GM08714 (cell line): ENCODE results near the gene DNAJB9.
"Not testable (repeated sequence)": the region's sequence is repeated elsewhere in the genome, so short reads cannot be mapped to it uniquely, and the experiment has no call there.

Experiments used
- H3K4me3 ChIP-seq: fragments of 200-500 bp; sonication (Bioruptor generic); 2 replicates; pipeline ENCODE4 v1.5.1; 2014; ENCODE audit warnings: mild to moderate bottlenecking, low read length, inconsistent platforms
- ZNF274 ChIP-seq: IDR thresholded peaks from 2 replicates; pipeline ENCODE4 v1.6.1; 2012; ENCODE audit warnings: mild to moderate bottlenecking, low read depth, low read length

DNAJB9 gene

DNA sequence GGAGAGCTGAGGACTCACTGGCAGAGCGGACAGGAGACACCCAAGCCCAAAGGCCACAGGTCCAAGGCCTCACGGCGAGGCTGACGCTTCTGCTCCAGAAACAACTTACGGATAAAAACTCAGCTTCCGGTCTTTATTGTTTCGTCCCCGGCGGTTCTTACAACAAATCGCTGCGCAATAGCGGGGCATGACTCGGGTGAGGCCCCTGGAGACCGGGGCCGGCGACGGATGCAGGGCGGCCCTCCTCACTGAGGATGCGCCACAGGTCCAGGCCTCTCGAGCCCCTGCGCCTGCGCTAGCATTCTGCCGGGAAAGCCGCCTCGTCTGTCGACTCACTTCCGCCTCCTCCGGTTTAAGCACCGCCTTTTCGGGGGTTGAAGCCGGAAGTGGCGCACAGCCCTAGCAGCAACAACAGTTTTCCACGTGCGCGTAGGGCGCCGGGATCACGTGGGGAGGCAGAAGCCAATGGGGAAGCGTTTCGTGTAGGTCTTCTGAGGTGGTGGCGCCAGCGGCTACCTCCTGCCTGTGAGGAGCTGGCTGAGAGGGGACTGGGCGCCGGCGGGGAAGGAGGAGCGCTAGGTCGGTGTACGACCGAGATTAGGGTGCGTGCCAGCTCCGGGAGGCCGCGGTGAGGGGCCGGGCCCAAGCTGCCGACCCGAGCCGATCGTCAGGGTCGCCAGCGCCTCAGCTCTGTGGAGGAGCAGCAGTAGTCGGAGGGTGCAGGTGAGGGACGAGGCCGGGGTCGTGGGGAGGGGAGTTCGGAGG, at the start of gene DNAJB9, which contains the start of gene THAP5:
Gene DNAJB9 (plus strand): TSS at position 494 of the 765 bp plus-strand sequence. CDS start 1,853 bp downstream, outside the sequence.
Gene THAP5 (minus strand): TSS at position 326 of the 765 bp plus-strand sequence. CDS start 137 bp downstream, at position 189.
- no peak for TF ChIP-seq ZNF274
- H3K4me3 ChIP-seq, result peak within 1 kb of the TSS; percentile 79

DNA sequence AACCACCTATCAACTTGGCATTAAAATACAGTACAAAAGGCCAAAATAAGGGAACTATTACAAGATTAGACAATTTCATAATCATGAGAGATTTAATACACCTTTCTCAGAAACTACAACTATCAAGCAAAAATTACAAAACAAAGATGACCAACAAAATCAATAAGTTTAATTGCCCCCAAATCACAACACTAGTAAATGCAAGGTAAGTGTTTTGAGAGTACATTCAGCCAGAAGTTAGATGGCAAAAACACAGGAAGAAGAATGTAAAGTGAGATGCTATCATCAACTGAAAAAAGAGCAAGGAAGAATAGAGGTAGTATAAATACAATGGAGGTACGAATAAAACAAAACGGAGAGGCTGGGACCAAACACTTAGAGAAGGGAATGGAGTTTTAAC, 46.9 kb upstream of the DNAJB9 start:
- H3K4me3 ChIP-seq, result no peak overlapping the region
- TF ChIP-seq ZNF274, result no peak

DNA sequence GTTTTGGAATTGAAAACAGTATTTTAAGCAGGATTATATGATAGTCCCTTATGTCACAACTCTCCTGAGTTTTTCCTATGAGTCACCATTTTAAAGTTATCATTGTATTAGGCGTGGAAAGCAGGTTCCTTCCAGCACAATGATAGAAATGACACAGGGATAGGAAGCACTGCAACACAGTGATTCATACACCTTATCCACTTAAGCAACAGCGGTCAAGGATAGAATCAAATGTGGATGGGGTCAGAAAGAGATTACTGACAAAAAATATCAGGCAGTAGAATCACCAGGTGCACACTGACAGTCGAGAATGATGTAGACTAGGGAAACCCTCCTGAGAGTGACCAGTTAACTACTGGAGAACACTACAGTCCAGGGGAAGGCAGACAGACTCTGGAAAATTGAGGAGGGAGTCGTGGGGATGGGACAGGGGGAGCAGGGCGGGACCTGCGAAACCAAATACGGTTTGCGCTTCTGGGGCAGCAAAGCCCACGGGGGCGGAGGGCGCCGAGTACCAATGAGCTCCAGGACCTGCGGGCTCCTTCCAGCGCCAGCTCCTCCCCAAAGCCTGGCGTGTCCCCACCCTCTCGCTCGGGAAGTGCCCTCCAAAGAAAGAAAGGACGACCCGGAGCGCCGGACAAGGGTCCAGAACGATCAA, 44.2 kb upstream of the DNAJB9 start:
- no peak for TF ChIP-seq ZNF274

DNA sequence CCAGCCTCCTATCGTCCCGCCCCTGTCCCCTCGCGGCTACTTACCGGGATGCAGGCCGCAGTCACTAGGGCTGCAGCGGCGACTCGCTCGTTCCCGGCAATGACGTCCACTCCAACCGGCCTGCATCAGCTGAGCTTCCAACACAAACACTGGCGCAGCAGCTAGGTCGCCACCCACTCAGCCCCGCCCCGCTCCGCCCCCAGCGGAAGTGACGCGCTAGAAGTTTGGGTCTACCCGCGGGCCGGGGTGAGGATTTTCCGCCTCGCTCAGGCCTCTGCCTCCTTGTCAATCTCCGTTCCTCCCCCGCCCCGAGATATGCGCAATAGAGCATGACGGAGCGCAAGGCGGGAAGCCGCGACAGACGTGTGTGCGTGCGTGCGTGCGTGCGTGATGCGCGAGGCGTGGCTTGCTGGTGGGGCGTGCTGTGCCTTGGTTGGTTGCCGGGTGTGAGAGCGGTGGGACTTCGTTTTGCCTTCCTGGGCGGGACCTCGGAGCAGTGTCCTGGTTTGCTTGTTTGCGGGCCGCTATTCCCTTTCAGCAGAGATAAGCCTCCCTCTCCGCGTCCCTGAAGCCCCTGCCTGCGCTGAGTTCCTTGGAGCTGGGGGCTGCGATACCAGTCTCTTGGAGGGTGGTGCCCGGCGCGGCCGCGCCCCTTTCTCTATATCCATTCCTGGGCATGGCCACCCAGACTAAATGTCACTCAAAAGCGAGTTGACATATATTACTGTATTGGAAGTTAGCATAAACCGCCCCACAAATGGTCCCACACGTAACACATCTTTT, 43.5 kb upstream of the DNAJB9 start, which contains the start of gene PNPLA8:
Gene PNPLA8 (minus strand): TSS at position 151 of the 783 bp plus-strand sequence. CDS start 10,644 bp downstream, outside the sequence.
- peak within 1 kb of the TSS; percentile 76 for H3K4me3 ChIP-seq
- no peak for TF ChIP-seq ZNF274

More for the DNA sequence above, 44.2 kb upstream of the DNAJB9 start:
- peak overlapping the region; percentile 76 for H3K4me3 ChIP-seq

DNA sequence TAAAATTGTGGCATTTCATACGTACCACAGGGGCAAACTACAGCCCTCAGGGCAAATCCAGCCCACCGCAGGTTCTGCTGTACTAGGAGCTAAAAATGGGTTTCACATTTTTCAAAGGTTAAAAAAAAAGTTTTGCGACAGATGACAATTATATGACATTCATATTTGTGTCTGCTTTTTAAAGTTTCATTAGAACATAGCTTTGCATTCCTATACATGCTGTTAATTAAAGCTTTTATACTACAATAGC, 43.0 kb upstream of the DNAJB9 start:
- TF ChIP-seq ZNF274, result no peak
- H3K4me3 ChIP-seq, result peak overlapping the region; percentile 73

DNA sequence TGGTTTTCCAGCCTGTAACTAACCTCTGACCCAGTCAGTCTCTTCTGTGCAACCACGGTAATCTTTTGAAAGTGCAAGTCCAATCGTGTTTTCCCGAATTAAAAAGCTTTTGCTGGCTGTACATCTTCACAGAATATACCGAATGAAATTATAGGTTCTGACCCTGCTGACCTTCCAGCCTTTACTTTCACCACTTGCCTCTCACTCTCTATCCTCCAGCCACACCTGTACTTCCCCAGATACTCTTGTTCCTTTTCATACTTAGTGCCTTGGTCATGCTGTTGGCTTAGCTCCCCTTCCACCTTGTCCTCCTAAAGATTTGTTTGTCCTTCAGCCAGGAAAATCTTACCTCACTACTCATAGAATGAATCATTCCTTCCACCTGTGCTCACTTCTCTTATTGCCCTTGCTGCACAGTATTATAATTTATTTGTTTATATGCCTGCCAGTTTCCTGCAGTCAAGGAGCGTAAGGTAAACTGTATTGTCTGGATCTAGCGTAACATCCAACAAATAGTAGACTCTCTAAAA, 41.4 kb upstream of the DNAJB9 start:
- TF ChIP-seq ZNF274, result no peak
- no peak overlapping the region for H3K4me3 ChIP-seq

DNA sequence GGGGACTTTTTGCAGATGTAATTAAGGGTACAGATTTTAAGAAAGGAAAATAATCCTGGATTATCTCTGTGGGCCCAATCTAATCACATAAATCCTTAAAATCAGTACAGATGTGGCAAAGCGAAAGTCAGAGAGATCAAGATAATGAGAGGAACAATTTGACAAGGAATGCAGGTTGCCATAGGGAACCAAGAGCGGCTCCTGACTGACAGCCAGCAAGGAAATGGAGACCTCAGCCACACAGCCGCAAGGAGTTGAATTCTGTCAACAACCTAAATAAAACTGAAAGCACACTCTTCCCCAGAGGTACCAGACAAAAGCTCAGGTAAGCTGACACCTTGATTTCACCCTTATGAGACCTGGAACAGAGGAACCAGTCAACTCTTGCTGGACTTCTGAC, 40.3 kb upstream of the DNAJB9 start:
- no peak for TF ChIP-seq ZNF274
- no peak overlapping the region for H3K4me3 ChIP-seq

DNA sequence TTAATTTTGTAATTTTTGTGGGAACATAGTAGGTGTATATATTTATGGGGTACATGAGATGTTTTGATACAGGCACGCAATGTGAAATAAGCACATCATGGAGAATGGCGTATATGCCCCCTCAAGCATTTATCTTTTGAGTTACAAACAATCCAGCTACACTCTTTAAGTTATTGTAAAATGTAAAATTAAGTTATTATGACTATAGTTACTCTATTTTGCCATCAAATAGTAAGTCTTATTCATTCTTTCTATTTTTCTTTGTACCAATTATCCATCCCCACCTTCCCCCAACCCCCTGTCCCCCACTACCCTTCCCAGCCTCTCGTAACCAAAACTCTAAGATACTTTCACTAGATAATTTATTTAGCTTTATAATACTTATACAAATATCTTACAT, 36.0 kb upstream of the DNAJB9 start:
- H3K4me3 ChIP-seq, result no peak overlapping the region
- TF ChIP-seq ZNF274, result no peak

DNA sequence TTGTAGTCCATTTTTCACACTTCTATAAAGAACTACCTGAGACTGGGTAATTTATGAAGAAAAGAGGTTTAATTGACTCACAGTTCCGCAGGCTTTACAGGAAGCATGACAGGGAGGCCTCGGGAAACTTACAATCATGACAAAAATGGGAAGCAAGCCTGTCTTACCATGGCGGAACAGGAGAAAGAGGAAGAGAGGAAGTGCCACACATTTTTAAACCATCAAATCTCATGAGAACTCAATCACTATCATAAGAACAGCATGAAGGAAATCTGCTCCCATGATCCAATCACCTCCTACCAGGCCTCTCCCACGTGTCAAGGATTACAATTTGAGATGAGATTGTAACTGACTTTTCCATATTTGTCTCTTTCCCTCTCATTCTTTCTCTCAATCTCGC, 34.4 kb upstream of the DNAJB9 start:
- no peak overlapping the region for H3K4me3 ChIP-seq
- no peak for TF ChIP-seq ZNF274

DNA sequence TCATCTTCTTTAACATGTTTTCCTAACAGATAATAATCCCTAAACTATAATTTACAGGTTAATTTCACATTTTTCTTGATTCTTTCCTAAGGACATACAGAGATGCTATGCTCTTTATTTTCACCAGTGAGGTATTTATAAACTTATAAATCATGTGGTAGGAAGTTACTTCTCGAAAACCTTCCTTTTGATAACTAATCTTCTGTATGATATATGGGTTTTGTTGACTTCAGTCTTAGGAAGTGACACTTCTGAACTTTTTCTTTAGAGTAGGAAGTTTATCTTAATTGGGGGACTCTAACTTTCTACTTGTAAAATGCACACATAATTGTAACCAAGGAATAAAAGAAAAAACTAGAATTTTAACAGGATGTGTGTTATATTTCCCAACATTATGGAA, 33.9 kb upstream of the DNAJB9 start:
- no peak overlapping the region for H3K4me3 ChIP-seq
- no peak for TF ChIP-seq ZNF274

DNA sequence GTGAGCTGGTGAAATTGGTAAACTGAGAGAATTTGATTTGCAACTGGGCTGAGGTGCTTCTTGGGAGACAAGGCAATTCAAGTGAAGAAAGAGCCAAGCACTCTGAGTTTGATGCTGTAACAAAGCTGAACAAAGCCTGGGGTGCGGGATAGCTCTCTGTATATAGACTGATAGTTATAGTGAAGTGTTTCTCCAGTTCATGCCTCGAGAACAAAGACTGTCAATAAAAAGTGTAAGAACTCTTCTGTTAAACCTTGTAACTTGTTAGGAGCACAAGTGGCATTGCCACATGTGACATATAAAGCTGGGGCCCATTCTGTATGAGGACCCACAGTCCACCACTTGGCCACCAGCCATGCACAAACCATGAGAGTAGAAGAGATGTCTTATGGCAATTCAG, 32.4 kb upstream of the DNAJB9 start:
- TF ChIP-seq ZNF274, result no peak
- no peak overlapping the region for H3K4me3 ChIP-seq

DNA sequence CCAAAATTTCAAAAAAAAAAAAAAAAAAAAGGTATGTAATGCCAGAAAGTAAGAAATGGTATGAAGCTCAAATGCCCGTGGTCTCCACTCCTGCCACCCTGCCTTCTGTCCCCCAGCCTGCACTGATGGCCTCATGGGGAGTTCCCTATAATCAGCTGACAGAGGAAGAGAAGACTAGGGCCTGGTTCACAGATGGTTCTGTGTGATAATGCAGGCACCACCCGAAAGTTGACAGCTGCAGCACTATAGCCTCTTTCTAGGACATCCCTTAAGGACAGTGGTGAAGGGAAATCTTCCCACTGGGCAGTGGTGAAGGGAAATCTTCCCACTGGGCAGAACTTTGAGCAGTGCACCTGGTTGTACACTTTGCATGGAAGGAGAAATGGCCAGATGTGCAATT, 31.4 kb upstream of the DNAJB9 start:
- H3K4me3 ChIP-seq, result not testable (repeated sequence)

DNA sequence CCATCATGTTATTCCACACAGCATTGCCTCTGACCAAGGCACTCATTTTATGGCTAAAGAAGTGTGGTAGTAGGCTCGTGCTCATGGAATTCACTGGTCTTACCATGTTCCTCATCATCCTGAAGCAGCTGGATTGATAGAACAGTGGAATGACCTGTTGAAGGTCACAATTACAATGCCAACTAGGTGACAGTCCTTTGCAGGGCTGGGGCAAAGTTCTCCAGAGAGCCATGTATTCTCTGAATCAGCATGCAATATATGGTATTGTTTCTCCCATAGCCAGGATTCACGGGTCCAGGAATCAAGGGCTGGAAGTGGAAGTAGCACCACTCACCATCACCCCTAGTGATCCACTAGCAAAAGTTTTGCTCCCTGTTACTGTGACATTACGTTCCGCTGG, 31.0 kb upstream of the DNAJB9 start:
- not testable (repeated sequence) for H3K4me3 ChIP-seq

DNA sequence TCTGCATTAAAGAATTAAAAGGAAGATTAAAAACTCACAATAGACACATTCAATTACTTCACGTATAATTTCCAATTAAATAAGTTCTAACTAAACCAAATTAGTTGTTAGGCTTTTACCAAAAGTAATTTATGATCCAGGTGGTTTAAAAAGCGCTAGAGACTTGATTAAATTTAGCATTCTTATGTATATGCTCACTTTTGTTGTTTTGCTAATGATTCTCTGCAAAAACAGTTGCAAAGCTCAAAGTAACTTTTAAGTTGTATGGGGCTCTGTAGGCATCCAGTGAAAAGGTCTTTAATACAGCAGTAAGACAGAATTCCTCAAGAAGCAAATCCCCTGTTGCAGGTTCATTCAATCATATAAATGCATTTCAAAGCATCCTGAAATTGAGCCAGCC, 28.2 kb upstream of the DNAJB9 start:
- H3K4me3 ChIP-seq, result no peak overlapping the region

DNA sequence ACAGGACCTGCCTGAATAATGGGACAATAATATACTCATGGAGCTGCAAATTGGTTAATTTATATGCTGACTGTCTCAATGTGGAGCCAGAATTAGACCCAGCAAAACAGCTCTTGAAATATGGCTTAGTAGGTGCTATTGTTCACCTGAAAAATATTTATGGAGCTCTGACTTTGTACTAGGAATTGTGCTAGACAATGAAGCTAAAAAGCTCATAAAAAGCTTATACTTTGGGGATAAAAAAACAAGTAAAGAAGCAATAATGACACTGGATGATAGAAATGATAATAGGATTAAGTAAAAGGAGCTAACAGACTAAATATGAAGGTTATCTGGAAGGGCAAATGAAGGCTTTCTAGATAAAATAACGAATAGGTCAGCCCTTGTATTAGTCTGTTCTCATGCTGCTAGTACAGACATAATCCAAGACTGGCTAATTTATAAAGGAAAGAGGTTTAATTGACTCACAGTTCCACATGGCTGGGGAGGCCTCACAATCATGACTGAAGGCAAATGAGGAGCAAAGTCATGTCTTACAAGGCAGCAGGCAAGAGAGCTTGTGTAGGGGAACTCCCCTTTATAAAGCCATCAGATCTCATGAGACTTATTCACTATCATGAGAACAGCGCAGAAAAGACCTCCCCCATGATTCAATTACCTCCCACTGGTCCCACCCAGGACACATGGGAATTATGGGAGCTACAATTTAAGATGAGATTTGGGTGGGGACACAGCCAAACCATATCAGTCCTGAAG, 21.4 kb upstream of the DNAJB9 start:
- H3K4me3 ChIP-seq, result not testable (repeated sequence)

More for the DNA sequence above, 28.2 kb upstream of the DNAJB9 start:
- no peak for TF ChIP-seq ZNF274

DNA sequence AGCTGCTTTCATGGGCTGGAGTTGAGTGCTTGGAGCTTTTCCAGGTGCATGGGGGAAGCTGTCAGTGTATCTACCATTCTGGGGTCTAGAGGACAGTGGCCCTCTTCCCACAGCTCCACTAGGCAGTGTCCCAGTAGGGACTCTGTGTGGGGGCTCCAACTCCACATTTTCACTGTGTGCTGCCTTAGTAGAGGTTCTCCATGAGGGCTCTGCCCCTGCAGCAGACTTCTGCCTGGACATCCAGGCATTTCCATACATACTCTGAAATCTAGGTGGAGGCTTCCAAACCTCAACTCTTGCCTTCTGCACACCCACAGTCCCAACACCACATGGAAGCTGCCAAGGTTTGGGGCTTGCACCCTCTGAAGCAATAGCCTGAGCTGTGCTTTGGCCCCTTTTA, 13.0 kb upstream of the DNAJB9 start:
- H3K4me3 ChIP-seq, result not testable (repeated sequence)
